ENCODE measurements around the gene EYS. TPM values are rescaled to one million over a fixed set of nuclear protein-coding genes. Genes with fewer than 3 reads are reported as not detected.

Gene EYS
- total RNA-seq, 1 donor from 2014 or later, result not detected

- no peak overlapping the region for H3K4me3 Mint-ChIP-seq (ENCODE audit: unreplicated experiment)
- TF ChIP-seq CTCF (IDR thresholded peaks at IDR 0.05), result peak; percentile 67
- H3K36me3 Mint-ChIP-seq (ENCODE audit: unreplicated experiment), result no peaks in the 10 kb centered on the region
- no peak for DNase-seq (ENCODE audit: extremely low spot score, unreplicated experiment)
- no peak overlapping the region for H3K27ac Mint-ChIP-seq (ENCODE audit: unreplicated experiment)
- no peaks in the 10 kb centered on the region for H3K4me1 Mint-ChIP-seq (ENCODE audit: unreplicated experiment)
- H3K9me3 Mint-ChIP-seq (ENCODE audit: unreplicated experiment), result no peaks in the 10 kb centered on the region
- peaks cover 34% of the 10 kb centered on the region for H3K27me3 Mint-ChIP-seq (ENCODE audit: unreplicated experiment)
These were observed 1783.8 kb downstream of the EYS start for GRCh38 chr6:63923139-63923739.

- DNase-seq (ENCODE audit: extremely low spot score, unreplicated experiment), result no peak
- peaks cover 26% of the 10 kb centered on the region for H3K27me3 Mint-ChIP-seq (ENCODE audit: unreplicated experiment)
- no peak overlapping the region for H3K4me3 Mint-ChIP-seq (ENCODE audit: unreplicated experiment)
- H3K36me3 Mint-ChIP-seq (ENCODE audit: unreplicated experiment), result no peaks in the 10 kb centered on the region
- TF ChIP-seq CTCF (IDR thresholded peaks at IDR 0.05), result no peak
- no peak overlapping the region for H3K27ac Mint-ChIP-seq (ENCODE audit: unreplicated experiment)
- no peaks in the 10 kb centered on the region for H3K4me1 Mint-ChIP-seq (ENCODE audit: unreplicated experiment)
- no peaks in the 10 kb centered on the region for H3K9me3 Mint-ChIP-seq (ENCODE audit: unreplicated experiment)
These were observed 1787.4 kb downstream of the EYS start for GRCh38 chr6:63919556-63920110.

- Mint-ChIP-seq H3K27me3 (ENCODE audit: unreplicated experiment) (peaks cover 2% of the 10 kb centered on the region), H3K4me1 (ENCODE audit: unreplicated experiment) (no peaks in the 10 kb centered on the region), H3K36me3 (ENCODE audit: unreplicated experiment) (no peaks in the 10 kb centered on the region), H3K4me3 (ENCODE audit: unreplicated experiment) (no peak overlapping the region), H3K9me3 (ENCODE audit: unreplicated experiment) (no peaks in the 10 kb centered on the region), H3K27ac (ENCODE audit: unreplicated experiment) (no peak overlapping the region)
- DNase-seq (ENCODE audit: extremely low spot score, unreplicated experiment), result no peak
- TF ChIP-seq CTCF (IDR thresholded peaks at IDR 0.05), result no peak
These were observed 1794.1 kb downstream of the EYS start for GRCh38 chr6:63912887-63913286.

GRCh38 chr6:63910863-63911551 is 1796.0 kb downstream of the EYS start:
- no peak for DNase-seq (ENCODE audit: extremely low spot score, unreplicated experiment)
- Mint-ChIP-seq H3K27me3 (ENCODE audit: unreplicated experiment) (no peaks in the 10 kb centered on the region), H3K4me1 (ENCODE audit: unreplicated experiment) (no peaks in the 10 kb centered on the region), H3K4me3 (ENCODE audit: unreplicated experiment) (no peak overlapping the region), H3K36me3 (ENCODE audit: unreplicated experiment) (no peaks in the 10 kb centered on the region), H3K27ac (ENCODE audit: unreplicated experiment) (no peak overlapping the region), H3K9me3 (ENCODE audit: unreplicated experiment) (no peaks in the 10 kb centered on the region)
- TF ChIP-seq CTCF (IDR thresholded peaks at IDR 0.05), result no peak

GRCh38 chr6:63904650-63905248 is 1802.3 kb downstream of the EYS start:
- Mint-ChIP-seq H3K36me3 (ENCODE audit: unreplicated experiment) (no peaks in the 10 kb centered on the region), H3K27ac (ENCODE audit: unreplicated experiment) (no peak overlapping the region), H3K4me3 (ENCODE audit: unreplicated experiment) (no peak overlapping the region), H3K27me3 (ENCODE audit: unreplicated experiment) (no peaks in the 10 kb centered on the region), H3K4me1 (ENCODE audit: unreplicated experiment) (no peaks in the 10 kb centered on the region), H3K9me3 (ENCODE audit: unreplicated experiment) (no peaks in the 10 kb centered on the region)
- DNase-seq (ENCODE audit: extremely low spot score, unreplicated experiment), result no peak
- no peak for TF ChIP-seq CTCF (IDR thresholded peaks at IDR 0.05)
